ENCODE results near the gene ACOT11.

ACOT11 gene

GRCh38 chr1:54559111-54559548 is 11.1 kb downstream of the ACOT11 start:
- no peak for DNase-seq
- Histone ChIP-seq H3K9me3 (ENCODE audit: insufficient read depth, low read length, severe bottlenecking) (no peaks in the 10 kb centered on the region), H3K4me2 (ENCODE audit: insufficient read depth, low read length) (no peak overlapping the region), H3K9ac (ENCODE audit: low read depth, low read length) (no peak overlapping the region), H3K27ac (ENCODE audit: low read length) (no peak overlapping the region), H3K36me3 (ENCODE audit: insufficient read depth, low read length) (no peaks in the 10 kb centered on the region), H2AFZ (ENCODE audit: low read depth, low read length) (no peak overlapping the region), H3K4me1 (ENCODE audit: insufficient read depth, low read length) (no peaks in the 10 kb centered on the region), H3K27me3 (ENCODE audit: insufficient read depth, low read length, poor library complexity) (no peaks in the 10 kb centered on the region), H3K4me3 (ENCODE audit: low read depth in 1 of 2, low read length in 2 of 2) (no peak overlapping the region), H4K20me1 (ENCODE audit: insufficient read depth, low read length) (no peaks in the 10 kb centered on the region), H3K79me2 (ENCODE audit: insufficient read depth, low read length) (no peaks in the 10 kb centered on the region)
- ATAC-seq (ENCODE audit: insufficient read depth, low read depth), result no peak
- no peak for TF ChIP-seq EZH2 (IDR thresholded peaks at IDR 0.05; ENCODE audit: borderline replicate concordance, low read depth, low read length, severe bottlenecking)
- TF ChIP-seq CTCF (IDR thresholded peaks at IDR 0.05; ENCODE audit: borderline replicate concordance, extremely low read depth, low read length, poor library complexity, severe bottlenecking), result no peak

- Histone ChIP-seq H2AFZ (ENCODE audit: low read depth, low read length) (no peak overlapping the region), H3K27ac (ENCODE audit: low read length) (no peak overlapping the region), H3K9me3 (ENCODE audit: insufficient read depth, low read length, severe bottlenecking) (no peaks in the 10 kb centered on the region), H4K20me1 (ENCODE audit: insufficient read depth, low read length) (no peaks in the 10 kb centered on the region), H3K4me3 (ENCODE audit: low read depth in 1 of 2, low read length in 2 of 2) (no peak overlapping the region), H3K36me3 (ENCODE audit: insufficient read depth, low read length) (no peaks in the 10 kb centered on the region), H3K4me1 (ENCODE audit: insufficient read depth, low read length) (no peaks in the 10 kb centered on the region), H3K9ac (ENCODE audit: low read depth, low read length) (no peak overlapping the region), H3K27me3 (ENCODE audit: insufficient read depth, low read length, poor library complexity) (no peaks in the 10 kb centered on the region), H3K4me2 (ENCODE audit: insufficient read depth, low read length) (no peak overlapping the region), H3K79me2 (ENCODE audit: insufficient read depth, low read length) (no peaks in the 10 kb centered on the region)
- TF ChIP-seq EZH2 (IDR thresholded peaks at IDR 0.05; ENCODE audit: borderline replicate concordance, low read depth, low read length, severe bottlenecking) (no peak), CTCF (IDR thresholded peaks at IDR 0.05; ENCODE audit: borderline replicate concordance, extremely low read depth, low read length, poor library complexity, severe bottlenecking) (no peak)
- ATAC-seq (ENCODE audit: insufficient read depth, low read depth) (no peak), DNase-seq (no peak)
Observed at GRCh38 chr1:54559771-54560231, 11.8 kb downstream of the ACOT11 start.

- Histone ChIP-seq H3K9ac (ENCODE audit: low read depth, low read length) (no peak overlapping the region), H3K4me2 (ENCODE audit: insufficient read depth, low read length) (no peak overlapping the region), H3K27me3 (ENCODE audit: insufficient read depth, low read length, poor library complexity) (no peaks in the 10 kb centered on the region), H3K4me3 (ENCODE audit: low read depth in 1 of 2, low read length in 2 of 2) (no peak overlapping the region), H3K27ac (ENCODE audit: low read length) (no peak overlapping the region), H3K79me2 (ENCODE audit: insufficient read depth, low read length) (no peaks in the 10 kb centered on the region), H3K36me3 (ENCODE audit: insufficient read depth, low read length) (no peaks in the 10 kb centered on the region), H3K4me1 (ENCODE audit: insufficient read depth, low read length) (no peaks in the 10 kb centered on the region), H3K9me3 (ENCODE audit: insufficient read depth, low read length, severe bottlenecking) (no peaks in the 10 kb centered on the region), H4K20me1 (ENCODE audit: insufficient read depth, low read length) (no peaks in the 10 kb centered on the region), H2AFZ (ENCODE audit: low read depth, low read length) (no peak overlapping the region)
- DNase-seq, result no peak
- ATAC-seq (ENCODE audit: insufficient read depth, low read depth), result no peak
- no peak for TF ChIP-seq EZH2 (IDR thresholded peaks at IDR 0.05; ENCODE audit: borderline replicate concordance, low read depth, low read length, severe bottlenecking)
- TF ChIP-seq CTCF (IDR thresholded peaks at IDR 0.05; ENCODE audit: borderline replicate concordance, extremely low read depth, low read length, poor library complexity, severe bottlenecking), result no peak
Observed at GRCh38 chr1:54564312-54565112, 16.5 kb downstream of the ACOT11 start.
